ENCODE results near the gene TLDC2. TPM values are rescaled to one million over a fixed set of nuclear protein-coding genes. Genes with fewer than 3 reads are reported as not detected.
A peak's percentile ranks its signal among the peaks of the same experiment; 100 is the strongest.

TLDC2 gene
- total and polyA plus RNA-seq, 3 donors from 2014 or later = 2.8 to 3.4 (median 2.9) TPM

GRCh38 chr20:36861625-36861874 lies 14.4 kb upstream of the TLDC2 start:
- Histone ChIP-seq H3K4me1 (peaks cover 74% of the 10 kb centered on the region), H3K27me3 (no peaks in the 10 kb centered on the region), H3K9me3 (no peaks in the 10 kb centered on the region), H3K36me3 (ENCODE audit: low read depth, missing control alignments) (no peaks in the 10 kb centered on the region), H3K27ac (peak overlapping the region; percentile 90 to 92), H3K4me3 (peak overlapping the region; percentile 71 to 78)
- intact Hi-C loops (cut with DNase I; ENCODE audit: low total_unique reads) = no loop called here
- TF ChIP-seq CTCF (IDR thresholded peaks at IDR 0.05) (no peak), POLR2A (IDR thresholded peaks at IDR 0.05) (no peak)
- DNase-seq = no peak
- 23% methylated on average over 7 of the region's 7 CpGs; no CpG with 5 or more reads in 1 of the 2 donors for WGBS, 2 donors

GRCh38 chr20:36861875-36862801 lies 13.8 kb upstream of the TLDC2 start:
- H3K27ac ChIP-seq = peak overlapping the region; percentile 90 to 92
- peak overlapping the region; percentile 71 to 78 for H3K4me3 ChIP-seq
- no peak for TF ChIP-seq POLR2A (IDR thresholded peaks at IDR 0.05)
- no peak for TF ChIP-seq CTCF (IDR thresholded peaks at IDR 0.05)
- WGBS, 2 donors = 1 to 6% methylated on average over 26 to 34 of the region's 45 CpGs
- H3K27me3 ChIP-seq = no peaks in the 10 kb centered on the region
- no peaks in the 10 kb centered on the region for H3K36me3 ChIP-seq (ENCODE audit: low read depth, missing control alignments)
- DNase-seq = peak; percentile 96
- no peaks in the 10 kb centered on the region for H3K9me3 ChIP-seq
- intact Hi-C loops (cut with DNase I; ENCODE audit: low total_unique reads) = no loop called here
- H3K4me1 ChIP-seq = peaks cover 73% of the 10 kb centered on the region

GRCh38 chr20:36862857-36863668 lies 12.9 kb upstream of the TLDC2 start:
- Histone ChIP-seq H3K4me3 (peak overlapping the region; percentile 71 to 78), H3K9me3 (no peaks in the 10 kb centered on the region), H3K27ac (peak overlapping the region in 1 of 2 donors; percentile 90), H3K4me1 (peaks cover 64% of the 10 kb centered on the region), H3K36me3 (ENCODE audit: low read depth, missing control alignments) (no peaks in the 10 kb centered on the region), H3K27me3 (no peaks in the 10 kb centered on the region)
- no peak for DNase-seq
- intact Hi-C loops (cut with DNase I; ENCODE audit: low total_unique reads) = no loop called here
- TF ChIP-seq CTCF (IDR thresholded peaks at IDR 0.05) (no peak), POLR2A (IDR thresholded peaks at IDR 0.05) (no peak)
- 1% methylated on average over 25 of the region's 129 CpGs; no CpG with 5 or more reads in 1 of the 2 donors for WGBS, 2 donors

- H3K4me1 ChIP-seq = peaks cover 45% of the 10 kb centered on the region
- H3K27me3 ChIP-seq = no peaks in the 10 kb centered on the region
- H3K27ac ChIP-seq = peak overlapping the region; percentile 68 to 90
- 70 to 78% methylated on average over 6 to 9 of the region's 9 CpGs for WGBS, 2 donors
- TF ChIP-seq POLR2A (IDR thresholded peaks at IDR 0.05) (no peak), CTCF (IDR thresholded peaks at IDR 0.05) (no peak)
- H3K9me3 ChIP-seq = no peaks in the 10 kb centered on the region
- DNase-seq = no peak
- no peak overlapping the region for H3K4me3 ChIP-seq
- no peaks in the 10 kb centered on the region for H3K36me3 ChIP-seq (ENCODE audit: low read depth, missing control alignments)
- intact Hi-C loops (cut with DNase I; ENCODE audit: low total_unique reads) = no loop called here
Observed at GRCh38 chr20:36865076-36865860, 10.7 kb upstream of the TLDC2 start.

Data from testis (tissue), 3 donors.